T-cell (primary cell): ENCODE data around the gene CLEC16A. TPM values are rescaled to one million over a fixed set of nuclear protein-coding genes. Genes with fewer than 3 reads are reported as not detected.

Experiments
- ATAC-seq, 4 experiments: fragments of 200-7000 bp in 3 of 4; fragments of 150-1000 bp in 1 of 4; cut with Tn5 transposase; replicated peaks in 1 of 4; 1 replicate in 3 of 4; 2 replicates in 1 of 4; pipeline ENCODE4 v1.10.0; 2021; ENCODE audit warnings: moderate library complexity in 3 of 4, mild to moderate bottlenecking in 2 of 4, moderate number of reproducible peaks in 1 of 4
- CTCF ChIA-PET, 2 donors: fragments of 300-600 bp; sonication (Branson Sonifier 250); formaldehyde crosslinking; loops; one replicate each; lab custom pipeline; 2022; ENCODE audit warnings: antibody characterized with exemption in 2 of 2; lab: Charles Lee
- POLR2A ChIA-PET, 2 donors: fragments of 300-600 bp; sonication (Branson Sonifier 250); formaldehyde crosslinking; loops; one replicate each; lab custom pipeline; 2022; ENCODE audit warnings: antibody characterized with exemption in 2 of 2; lab: Charles Lee
- DNase-seq, 35 experiments: peaks; one replicate each; pipeline versions ENCODE4 v3.0.0 to v3.0.0-alpha.2; 2013 to 2023
- H3K27ac ChIP-seq: one replicate; pipeline ENCODE4 v1.5.1; 2013; ENCODE audit warnings: low read length
- H3K27me3 ChIP-seq, 2 experiments: replicated peaks in 1 of 2; 1 replicate in 1 of 2; 2 replicates in 1 of 2; pipeline versions ENCODE4 v1.6.1 to v1.7.0; 2013; ENCODE audit warnings: low read length in 1 of 2, mixed read lengths in 1 of 2; ENCODE audit not compliant: control insufficient read depth in 2 of 2, insufficient read depth in 2 of 2; ENCODE audit errors: extremely low read depth in 1 of 2
- H3K36me3 ChIP-seq, 2 donors: 1 replicate in 1 of 2; 2 replicates in 1 of 2; pipeline versions ENCODE4 v1.6.1 to v1.7.0; 2013; ENCODE audit warnings: low read length in 1 of 2; ENCODE audit not compliant: control insufficient read depth in 2 of 2, insufficient read depth in 1 of 2; ENCODE audit errors: extremely low read depth in 1 of 2
- H3K4me1 ChIP-seq, 2 experiments: 1 replicate in 1 of 2; 2 replicates in 1 of 2; pipeline versions ENCODE4 v1.6.1 to v1.7.0; 2013; ENCODE audit warnings: low read length in 2 of 2, mixed read lengths in 1 of 2; ENCODE audit not compliant: insufficient read depth in 2 of 2, control insufficient read depth in 1 of 2; ENCODE audit errors: extremely low read depth in 1 of 2
- H3K4me3 ChIP-seq, 2 donors: 1 replicate in 1 of 2; 2 replicates in 1 of 2; pipeline versions ENCODE4 v1.5.1 to v1.7.0; 2013; ENCODE audit warnings: mild to moderate bottlenecking in 2 of 2, low read length in 1 of 2, moderate library complexity in 1 of 2; ENCODE audit not compliant: control insufficient read depth in 1 of 2; ENCODE audit errors: extremely low read depth in 1 of 2
- H3K9me3 ChIP-seq: 2 replicates; pipeline ENCODE4 v1.7.0; 2013
- H3K27ac Mint-ChIP-seq, 2 donors: one replicate each; pipeline ENCODE4 v1.8.0; 2020 to 2021; ENCODE audit warnings: mild to moderate bottlenecking in 2 of 2, mixed read lengths in 2 of 2
- H3K27me3 Mint-ChIP-seq, 2 donors: one replicate each; pipeline ENCODE4 v1.8.0; 2021 to 2022; ENCODE audit warnings: mixed read lengths in 2 of 2
- H3K36me3 Mint-ChIP-seq: one replicate; pipeline ENCODE4 v1.8.0; 2021; ENCODE audit warnings: mixed read lengths
- H3K4me1 Mint-ChIP-seq, 3 donors: one replicate each; pipeline ENCODE4 v1.8.0; 2020 to 2022; ENCODE audit warnings: mixed read lengths in 3 of 3, mild to moderate bottlenecking in 1 of 3
- H3K4me3 Mint-ChIP-seq, 3 donors: one replicate each; pipeline ENCODE4 v1.8.0; 2020 to 2022; ENCODE audit warnings: mild to moderate bottlenecking in 3 of 3, mixed read lengths in 3 of 3, moderate library complexity in 3 of 3
- H3K9me3 Mint-ChIP-seq, 3 donors: one replicate each; pipeline ENCODE4 v1.8.0; 2020 to 2022; ENCODE audit warnings: mixed read lengths in 3 of 3
- WGBS: methylation state at CpG from one replicate; pipeline ENCODE4 v1.1.5; 2013; ENCODE audit warnings: missing lambda C conversion rate; ENCODE audit not compliant: insufficient coverage; 5-methylcytosine and 5-hydroxymethylcytosine counted together
- total RNA-seq, 35 experiments: library from RNA in 6 of 35; stranded (reverse) in 6 of 35; fragments of 120-200 nt in 1 of 35; gene quantifications; one replicate each; pipeline versions ENCODE4 v1.2.1 to v1.2.4 and lab custom pipeline; 2013 to 2026

The CLEC16A gene
- total RNA-seq, 5 donors from 2014 or later (not counting 1 experiment from before 2014, with no cell fraction given) = 27.4 to 34.6 (median 28.7) TPM

DNA sequence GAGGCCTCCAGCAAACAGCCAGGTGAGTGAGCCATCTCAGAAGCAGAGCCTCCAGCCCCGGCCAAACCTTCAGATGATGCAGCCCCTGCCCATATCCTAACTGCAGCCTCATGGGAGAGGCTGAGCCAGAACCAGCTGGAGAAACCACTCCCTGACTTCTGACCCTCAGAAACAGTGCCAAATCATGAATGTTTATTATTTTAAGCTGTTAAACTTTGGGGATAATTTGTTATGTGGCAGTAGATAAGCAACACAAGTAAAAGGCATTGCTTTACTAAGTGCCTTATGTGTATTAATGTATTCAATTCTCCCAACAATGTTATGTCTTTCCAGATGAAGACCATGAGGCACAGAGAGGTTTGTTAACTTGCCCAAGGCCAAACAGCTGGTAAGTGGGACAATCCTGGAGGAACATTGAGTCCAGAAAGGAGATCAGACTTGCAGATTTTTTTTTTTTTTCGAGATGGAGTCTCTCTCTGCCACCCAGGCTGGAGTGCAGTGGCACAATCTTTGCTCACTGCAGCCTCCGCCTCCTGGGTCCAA lies 252.0 kb downstream of the CLEC16A start:
- H3K27ac Mint-ChIP-seq = no peak overlapping the region
- no CpG with 5 or more reads among the region's 3 CpGs for WGBS
- DNase-seq (no peak), ATAC-seq (no peak)
- peaks cover 6% of the 10 kb centered on the region for H3K36me3 Mint-ChIP-seq
- Histone ChIP-seq H3K9me3 (no peaks in the 10 kb centered on the region), H3K36me3 (no peaks in the 10 kb centered on the region), H3K4me3 (no peak overlapping the region), H3K27me3 (peaks cover 0 to 11% of the 10 kb centered on the region in 2 experiments), H3K4me1 (peaks cover 4 to 6% of the 10 kb centered on the region in 2 experiments), H3K27ac (no peak overlapping the region)
- no peaks in the 10 kb centered on the region for H3K9me3 Mint-ChIP-seq
- H3K27me3 Mint-ChIP-seq = no peaks in the 10 kb centered on the region
- POLR2A ChIA-PET = interaction anchor here in 1 of 2 donors (0.6 kb wide), 1 partner anchor 60 kb away, joined by 5 read pairs; the partner anchor contains the start of gene SOCS1
- peaks cover 8 to 27% (median 12%) of the 10 kb centered on the region in 3 donors for H3K4me1 Mint-ChIP-seq
- H3K4me3 Mint-ChIP-seq = no peak overlapping the region
- CTCF ChIA-PET = interaction anchor here in 1 of 2 donors (0.6 kb wide), 1 partner anchor 96 kb away, joined by 3 read pairs; no protein-coding TSS in a partner anchor

DNA sequence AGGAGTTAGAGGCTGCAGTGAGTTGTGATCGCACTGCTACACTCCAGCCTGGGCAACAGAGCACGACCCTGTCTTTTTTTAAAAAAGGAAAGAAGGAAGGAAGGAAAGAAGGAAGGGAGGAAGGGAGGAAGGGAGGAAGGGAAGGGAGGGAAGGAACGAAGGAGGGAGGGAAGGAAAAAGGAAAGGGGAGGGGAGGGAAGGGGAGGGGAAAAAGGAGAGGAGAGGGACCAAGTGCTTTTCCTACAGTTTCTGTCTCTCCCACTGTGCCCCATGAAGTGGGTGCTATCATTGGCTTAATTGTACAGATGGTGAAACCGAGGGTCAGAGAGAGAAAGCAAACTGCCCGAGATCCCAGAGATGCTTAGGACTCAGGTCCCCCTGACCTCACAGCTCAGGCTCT lies 254.0 kb downstream of the CLEC16A start:
- Histone ChIP-seq H3K27ac (no peak overlapping the region), H3K4me1 (peaks cover 4 to 6% of the 10 kb centered on the region in 2 experiments), H3K36me3 (no peaks in the 10 kb centered on the region), H3K4me3 (no peak overlapping the region), H3K9me3 (no peaks in the 10 kb centered on the region), H3K27me3 (peaks cover 0 to 11% of the 10 kb centered on the region in 2 experiments)
- Mint-ChIP-seq H3K4me1 (peaks cover 8 to 27% (median 12%) of the 10 kb centered on the region in 3 donors), H3K4me3 (no peak overlapping the region), H3K36me3 (peaks cover 6% of the 10 kb centered on the region), H3K27me3 (no peaks in the 10 kb centered on the region), H3K27ac (no peak overlapping the region), H3K9me3 (no peaks in the 10 kb centered on the region)
- ChIA-PET CTCF (no interaction called here), POLR2A (interaction anchor here in 1 of 2 donors (0.6 kb wide), 1 partner anchor 9 kb away, joined by 3 read pairs; no protein-coding TSS in a partner anchor)
- ATAC-seq = no peak
- DNase-seq = no peak
- 80% methylated on average over 5 of the region's 5 CpGs for WGBS

DNA sequence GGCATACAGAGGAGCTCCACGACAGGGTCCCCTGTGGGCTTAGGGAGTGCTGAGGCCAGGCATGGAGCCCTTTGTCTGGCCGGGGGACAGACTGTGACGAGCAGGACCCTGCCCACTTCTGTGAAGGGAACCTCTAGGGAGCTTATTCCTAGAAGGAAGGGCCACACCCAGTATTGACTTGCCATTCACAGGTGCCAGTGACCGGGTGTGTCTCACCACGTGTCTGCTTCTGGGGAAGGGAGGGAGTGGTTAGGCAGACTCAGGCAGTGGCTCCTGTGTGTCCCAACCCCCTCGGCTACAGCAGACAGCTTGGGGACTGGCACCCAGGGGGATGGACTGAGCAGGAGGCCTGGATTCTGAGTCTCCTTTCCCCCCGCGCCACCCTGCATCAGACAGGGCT lies 254.5 kb downstream of the CLEC16A start:
- H3K4me1 Mint-ChIP-seq = peaks cover 8 to 27% (median 12%) of the 10 kb centered on the region in 3 donors
- DNase-seq (no peak), ATAC-seq (no peak)
- no peak overlapping the region for H3K27ac ChIP-seq
- CTCF ChIA-PET = no interaction called here
- no peaks in the 10 kb centered on the region for H3K9me3 Mint-ChIP-seq
- H3K27me3 Mint-ChIP-seq = no peaks in the 10 kb centered on the region
- H3K4me3 ChIP-seq = no peak overlapping the region
- peaks cover 0 to 11% of the 10 kb centered on the region in 2 experiments for H3K27me3 ChIP-seq
- peaks cover 6% of the 10 kb centered on the region for H3K36me3 Mint-ChIP-seq
- POLR2A ChIA-PET = interaction anchor here in 1 of 2 donors (0.6 kb wide), 1 partner anchor 10 kb away, joined by 3 read pairs; no protein-coding TSS in a partner anchor
- no peaks in the 10 kb centered on the region for H3K9me3 ChIP-seq
- 33% methylated on average over 5 of the region's 8 CpGs for WGBS
- peaks cover 4 to 6% of the 10 kb centered on the region in 2 experiments for H3K4me1 ChIP-seq
- no peaks in the 10 kb centered on the region for H3K36me3 ChIP-seq
- H3K27ac Mint-ChIP-seq = no peak overlapping the region
- H3K4me3 Mint-ChIP-seq = no peak overlapping the region

DNA sequence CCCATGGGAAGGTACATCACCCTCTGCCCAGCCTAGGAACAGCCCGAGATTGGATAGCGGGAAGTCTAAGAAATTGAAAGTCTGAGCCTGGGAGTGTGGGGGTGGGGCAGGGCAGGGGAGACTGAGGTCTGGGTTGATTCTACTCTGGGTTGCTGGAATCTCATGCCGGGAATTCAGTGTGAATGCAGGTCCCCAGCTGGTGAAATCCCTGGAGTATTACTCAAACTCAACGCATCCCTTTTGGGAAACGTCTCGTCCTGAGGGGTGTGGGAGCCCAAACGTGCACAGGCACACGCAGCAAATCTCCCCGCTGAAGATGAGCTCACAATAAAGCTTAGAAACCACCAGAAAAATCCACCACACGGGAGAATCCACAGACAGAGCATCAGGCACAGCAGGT lies 256.2 kb downstream of the CLEC16A start:
- Mint-ChIP-seq H3K36me3 (peaks cover 6% of the 10 kb centered on the region), H3K9me3 (no peaks in the 10 kb centered on the region), H3K4me1 (peaks cover 3 to 20% (median 8%) of the 10 kb centered on the region in 3 donors), H3K27ac (no peak overlapping the region), H3K27me3 (no peaks in the 10 kb centered on the region), H3K4me3 (no peak overlapping the region)
- H3K4me3 ChIP-seq = no peak overlapping the region
- no peak overlapping the region for H3K27ac ChIP-seq
- peaks cover 0 to 6% of the 10 kb centered on the region in 2 experiments for H3K4me1 ChIP-seq
- peaks cover 0 to 11% of the 10 kb centered on the region in 2 experiments for H3K27me3 ChIP-seq
- H3K9me3 ChIP-seq = no peaks in the 10 kb centered on the region
- no peak for DNase-seq
- WGBS = 85% methylated on average over 2 of the region's 10 CpGs
- ChIA-PET CTCF (no interaction called here), POLR2A (no interaction called here)
- no peaks in the 10 kb centered on the region for H3K36me3 ChIP-seq
- no peak for ATAC-seq

DNA sequence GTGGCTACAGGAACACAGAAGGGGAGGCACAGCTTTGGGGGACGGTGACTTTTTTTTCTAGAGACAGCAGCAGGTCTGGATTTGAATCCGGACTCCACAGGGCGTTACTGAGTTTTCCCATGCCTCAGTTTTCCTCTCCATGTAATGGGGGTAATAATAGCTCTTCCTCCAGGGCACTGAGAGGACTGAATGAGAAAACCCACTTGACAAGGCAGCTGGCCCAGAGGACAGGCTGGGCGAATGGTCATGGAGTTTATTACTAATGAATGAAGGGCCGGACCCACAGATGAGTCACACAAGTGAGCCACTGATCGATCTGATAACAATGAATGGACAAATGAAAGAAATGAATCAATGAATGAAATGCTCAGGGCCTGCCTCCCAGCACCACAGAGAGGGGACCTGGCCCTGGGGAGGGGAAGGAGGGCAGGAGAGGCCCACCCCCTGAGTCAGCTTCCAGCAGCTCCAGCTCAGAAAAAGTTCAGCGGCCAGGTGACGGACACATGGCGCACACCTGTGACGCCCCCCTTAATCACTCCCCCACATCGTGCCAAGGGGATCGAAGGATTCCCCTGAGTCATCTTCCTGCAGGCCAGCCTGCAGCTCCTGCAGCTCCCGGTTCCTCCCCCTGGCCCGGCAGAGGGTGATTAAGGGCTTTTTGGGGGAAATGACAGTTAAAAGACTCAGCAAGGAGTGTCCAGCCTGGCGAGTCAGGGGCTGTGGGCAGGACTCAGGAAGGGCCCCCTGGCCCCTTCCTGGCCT lies 257.3 kb downstream of the CLEC16A start:
- H3K4me1 ChIP-seq = peaks cover 0 to 15% of the 10 kb centered on the region in 2 experiments
- no peak overlapping the region for H3K27ac Mint-ChIP-seq
- CTCF ChIA-PET = no interaction called here
- no peaks in the 10 kb centered on the region for H3K9me3 ChIP-seq
- peaks cover 6% of the 10 kb centered on the region for H3K36me3 Mint-ChIP-seq
- no peaks in the 10 kb centered on the region for H3K36me3 ChIP-seq
- peaks cover 0 to 11% of the 10 kb centered on the region in 2 experiments for H3K27me3 ChIP-seq
- H3K4me3 ChIP-seq = no peak overlapping the region
- H3K27ac ChIP-seq = no peak overlapping the region
- H3K27me3 Mint-ChIP-seq = no peaks in the 10 kb centered on the region
- WGBS = 55% methylated on average over 5 of the region's 15 CpGs
- POLR2A ChIA-PET = no interaction called here
- H3K9me3 Mint-ChIP-seq = no peaks in the 10 kb centered on the region
- ATAC-seq (no peak), DNase-seq (no peak)
- no peak overlapping the region for H3K4me3 Mint-ChIP-seq
- H3K4me1 Mint-ChIP-seq = peaks cover 10 to 26% (median 16%) of the 10 kb centered on the region in 3 donors

DNA sequence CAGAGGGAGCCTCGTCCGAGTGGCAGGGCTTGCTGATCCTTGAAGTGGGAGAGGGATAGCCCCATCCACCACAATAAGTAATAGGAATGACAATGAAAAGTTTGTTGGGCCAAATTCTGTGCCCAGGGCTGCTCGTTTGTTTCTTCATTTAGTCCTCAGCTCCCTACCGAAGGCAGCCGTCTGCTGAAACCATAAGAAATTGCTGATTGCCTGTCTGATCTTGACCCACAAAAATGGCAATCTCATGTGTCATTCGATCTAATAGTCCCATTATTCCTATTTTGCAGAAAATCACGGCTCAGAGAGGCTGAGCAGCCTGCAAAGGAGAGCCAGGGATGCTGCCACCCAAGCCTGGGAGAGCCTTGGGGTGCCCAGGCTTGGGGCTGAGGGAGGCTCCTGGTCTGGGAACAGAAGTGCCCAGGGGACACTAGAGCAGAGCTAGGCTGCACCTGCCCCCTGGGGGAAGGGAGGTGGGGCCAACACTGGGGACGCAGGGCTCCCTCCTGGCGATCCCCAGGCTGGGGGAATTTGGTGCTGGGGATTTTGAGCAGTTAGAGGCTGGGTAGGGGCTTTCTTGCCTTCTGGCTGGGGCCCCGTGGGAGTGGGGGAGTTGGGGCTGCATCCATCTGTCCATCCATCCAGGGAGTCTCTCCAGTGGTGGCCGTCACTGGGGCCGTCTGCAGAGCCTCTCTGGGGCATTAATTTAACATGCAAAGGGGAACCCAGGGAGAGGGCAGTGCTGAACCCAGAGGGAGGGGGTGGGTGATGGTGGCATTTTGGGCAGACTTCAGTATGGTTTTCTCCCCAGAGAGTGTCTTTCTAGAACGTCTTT lies 258.1 kb downstream of the CLEC16A start:
- H3K36me3 ChIP-seq = no peaks in the 10 kb centered on the region
- POLR2A ChIA-PET = no interaction called here
- 20% methylated on average over 2 of the region's 13 CpGs for WGBS
- ATAC-seq (no peak), DNase-seq (no peak)
- Mint-ChIP-seq H3K4me3 (no peak overlapping the region), H3K27ac (no peak overlapping the region), H3K9me3 (no peaks in the 10 kb centered on the region), H3K36me3 (peaks cover 4% of the 10 kb centered on the region), H3K27me3 (no peaks in the 10 kb centered on the region), H3K4me1 (peaks cover 14 to 34% (median 24%) of the 10 kb centered on the region in 3 donors)
- CTCF ChIA-PET = no interaction called here
- no peak overlapping the region for H3K4me3 ChIP-seq
- H3K9me3 ChIP-seq = no peaks in the 10 kb centered on the region
- H3K27me3 ChIP-seq = peaks cover 0 to 11% of the 10 kb centered on the region in 2 experiments
- no peak overlapping the region for H3K27ac ChIP-seq
- H3K4me1 ChIP-seq = peaks cover 0 to 18% of the 10 kb centered on the region in 2 experiments
